Stimulated activated CD8-positive, alpha-beta memory T cell treated with anti-CD3 and anti-CD28 coated beads, Interleukin-2, amount 100 ng/mL, for 1 hour (primary cell): ENCODE measurements around the gene CACNB1.
A peak's percentile ranks its signal among the peaks of the same experiment; 100 is the strongest.

Experiments
- DNase-seq, 2 donors: peaks; one replicate each; pipeline ENCODE4 v3.0.0-alpha.2; 2020; ENCODE audit warnings: low read depth in 2 of 2

The CACNB1 gene

DNA sequence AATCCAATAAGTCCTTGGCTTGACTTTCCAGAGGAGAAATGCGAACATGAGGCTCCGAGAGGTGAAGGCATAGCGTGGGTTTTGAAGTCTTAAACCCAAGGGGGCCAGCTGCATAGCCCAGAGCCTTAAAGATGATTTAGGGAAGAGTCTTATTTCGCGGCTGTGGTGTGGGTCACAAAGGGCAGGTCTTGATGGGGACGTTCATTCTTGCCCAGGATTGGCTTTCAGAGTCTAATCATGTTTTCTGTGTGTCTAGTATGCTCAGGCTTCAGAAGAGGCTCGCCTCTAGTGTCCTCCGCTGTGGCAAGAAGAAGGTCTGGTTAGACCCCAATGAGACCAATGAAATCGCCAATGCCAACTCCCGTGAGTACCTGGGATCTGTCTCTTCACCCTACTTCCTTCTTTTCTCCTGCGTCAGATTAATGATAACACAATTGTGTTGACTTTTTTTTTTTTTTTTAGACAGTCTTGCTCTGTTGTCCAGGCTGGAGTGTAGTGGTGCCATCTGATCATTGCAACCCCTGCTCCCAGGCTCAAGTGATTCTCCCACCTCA is 3.6 kb upstream of the CACNB1 start:
- no peak for DNase-seq

DNA sequence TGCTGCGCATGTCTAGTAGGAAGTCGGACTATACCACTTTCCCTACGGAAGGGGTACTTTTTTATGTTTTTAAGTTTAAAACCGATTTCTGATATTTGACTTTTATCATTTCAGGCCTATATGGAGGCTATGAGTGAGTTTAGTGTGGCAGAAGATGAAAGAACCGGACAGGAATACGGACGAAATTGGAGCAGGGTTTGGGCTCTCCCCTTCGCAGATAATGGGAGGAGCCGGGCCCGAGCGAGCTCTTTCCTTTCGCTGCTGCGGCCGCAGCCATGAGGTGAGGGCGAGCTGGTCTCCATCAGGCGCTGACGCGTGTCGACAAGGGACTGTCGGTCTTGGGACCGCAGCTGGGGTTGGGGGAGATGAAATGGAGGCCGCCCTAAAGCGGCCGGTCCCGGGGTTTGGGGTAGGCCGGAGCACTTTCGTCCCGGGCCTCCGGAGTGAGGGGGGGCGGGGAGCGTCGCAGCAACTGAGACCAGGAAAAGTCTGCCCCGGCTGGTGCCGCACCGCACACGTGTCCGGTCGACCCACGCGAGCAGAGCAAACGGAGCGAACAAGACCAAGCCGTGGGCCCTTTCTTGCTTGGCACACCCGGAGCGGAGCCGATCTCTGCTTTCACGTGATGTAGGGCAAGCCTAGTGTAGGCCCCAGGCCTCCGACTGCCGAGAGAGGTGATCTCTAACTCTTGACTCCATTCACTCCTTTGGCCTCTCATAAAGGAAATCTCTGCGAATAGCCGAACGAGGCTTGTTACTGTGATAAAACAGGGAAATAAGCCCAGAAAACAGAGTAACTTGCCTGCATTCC is 2.8 kb upstream of the CACNB1 start, which contains the start of gene RPL19:
RPL19 (plus strand) TSS at position 214 of the 810 bp plus-strand sequence; CDS start at position 276, 62 bp downstream.
- peak; percentile 60 to 68 for DNase-seq

GRCh38 chr17:39199820-39200069 is 2.3 kb upstream of the CACNB1 start:
- peak; percentile 77 to 80 for DNase-seq

DNA sequence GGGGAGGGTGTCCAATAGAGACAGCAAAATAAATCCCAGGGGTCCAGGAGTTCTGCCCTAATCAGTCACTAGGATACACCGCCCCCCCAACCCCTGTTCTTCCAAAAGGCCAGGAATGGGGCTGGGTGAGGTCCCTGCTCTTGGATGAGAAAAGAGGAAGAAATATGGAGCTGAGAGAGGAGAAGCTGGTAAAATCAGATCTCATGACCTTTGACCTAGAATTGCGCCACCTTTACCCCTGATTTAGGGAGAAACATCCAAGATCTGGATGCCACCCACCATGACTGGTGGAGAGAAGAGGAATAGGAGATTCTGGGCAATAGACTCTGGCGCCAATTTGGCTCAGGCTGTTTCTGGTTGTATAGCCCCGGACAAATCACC is 707 bp upstream of the CACNB1 start:
- no peak for DNase-seq

- no peak for DNase-seq
Measured at GRCh38 chr17:39196808-39197291, 619 bp downstream of the CACNB1 start.

DNA sequence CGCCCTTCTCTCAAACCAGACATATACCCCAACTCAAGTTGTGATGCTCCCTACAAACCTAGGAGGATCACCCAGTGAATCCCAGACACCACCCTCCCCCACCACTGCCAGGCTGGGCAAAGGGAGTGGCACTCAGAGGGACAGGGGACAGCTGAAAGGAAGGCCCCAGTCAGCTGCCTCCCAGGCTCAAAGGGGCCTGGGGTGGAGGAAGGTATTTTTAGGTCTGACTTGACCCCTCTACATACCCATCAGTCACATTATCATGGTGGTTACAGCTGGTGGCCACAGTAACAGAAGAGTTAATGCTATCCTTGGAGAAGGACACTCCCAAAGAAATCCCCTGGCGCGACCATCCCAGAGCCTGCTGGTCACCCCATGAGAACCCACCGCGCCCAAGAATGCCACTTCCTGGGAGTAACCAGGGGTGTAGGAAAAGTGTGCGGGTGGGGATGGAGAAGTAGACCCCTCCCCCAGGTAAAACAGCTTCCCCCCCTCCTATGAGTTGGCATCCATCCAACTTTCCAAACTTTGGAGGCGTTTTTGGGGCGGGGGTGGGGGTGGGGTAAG is 1.1 kb downstream of the CACNB1 start:
- DNase-seq, result no peak

DNA sequence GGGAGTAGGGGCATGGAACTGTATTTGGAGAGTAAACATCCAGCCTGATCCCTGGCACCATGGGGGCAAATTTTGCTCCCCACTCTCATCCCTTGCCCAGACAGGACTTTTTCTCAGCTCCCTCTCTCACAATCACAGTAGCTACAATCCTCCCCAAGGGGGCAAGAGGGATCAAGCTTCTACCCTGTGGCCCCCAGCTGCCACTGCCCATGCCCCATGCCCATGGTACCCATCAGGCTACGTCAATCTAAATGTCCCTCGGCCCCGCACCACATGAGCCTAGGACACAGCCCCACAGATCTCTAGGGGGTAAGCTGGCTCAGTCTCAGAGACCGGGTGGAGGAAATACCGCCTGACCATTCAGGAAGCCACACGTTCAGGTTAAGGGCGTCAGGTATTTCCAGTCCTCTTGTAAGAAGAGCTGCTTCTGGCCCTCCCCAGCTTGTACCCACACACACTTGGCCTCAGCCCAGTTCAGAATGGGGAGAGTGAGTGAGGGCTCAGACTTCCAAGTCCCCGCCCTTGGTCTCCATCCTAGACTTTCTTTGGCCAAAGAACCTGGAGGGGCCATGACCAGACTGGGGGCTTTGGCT is 1.8 kb downstream of the CACNB1 start:
- DNase-seq, result no peak

GRCh38 chr17:39194985-39195524 is 2.4 kb downstream of the CACNB1 start:
- DNase-seq, result no peak

DNA sequence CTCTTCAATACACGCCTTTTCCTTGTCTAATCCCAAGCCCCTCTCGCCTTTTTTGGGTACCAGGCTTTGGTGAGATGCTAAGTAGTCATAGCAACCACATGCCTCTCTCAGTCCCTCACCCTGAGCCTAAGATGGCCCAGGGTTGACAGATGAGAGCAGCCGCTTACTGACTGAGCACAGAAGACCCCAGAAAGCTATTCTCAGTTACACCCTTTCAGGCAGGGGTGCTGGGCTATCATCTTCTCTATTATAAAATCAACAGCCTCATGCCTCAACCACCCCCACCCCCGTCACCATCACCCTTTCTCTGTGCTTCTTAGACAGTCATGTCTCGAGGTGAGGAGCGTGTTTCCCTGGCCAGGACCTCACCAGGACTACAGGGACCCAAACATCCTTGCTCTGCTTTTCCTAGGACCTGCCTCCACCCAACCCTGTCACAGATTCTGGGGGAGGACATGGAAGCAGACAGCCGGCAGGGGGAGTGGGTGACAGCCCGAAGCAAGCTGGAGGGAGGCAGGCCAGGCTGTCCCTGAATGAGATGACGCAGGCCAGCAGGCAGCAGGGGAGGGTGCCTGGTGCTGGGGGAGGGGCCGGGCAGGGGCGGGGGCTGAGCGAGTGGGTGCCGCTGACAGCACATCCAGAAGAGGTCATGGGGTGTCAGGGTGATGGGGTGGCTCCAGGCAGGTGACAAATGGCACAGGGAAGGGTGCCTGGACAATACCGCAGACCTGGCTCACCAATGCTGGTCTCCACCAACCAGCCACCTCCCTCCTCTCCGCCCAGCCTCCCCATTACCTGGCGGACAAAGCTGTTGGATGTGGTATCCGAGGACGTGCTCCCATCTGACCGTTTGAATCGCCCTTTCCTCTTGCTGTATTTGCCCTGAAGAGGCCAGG is 3.1 kb downstream of the CACNB1 start:
- no peak for DNase-seq

GRCh38 chr17:39193346-39193745 is 4.1 kb downstream of the CACNB1 start:
- DNase-seq, result no peak

GRCh38 chr17:39192901-39193300 is 4.6 kb downstream of the CACNB1 start:
- no peak for DNase-seq

DNA sequence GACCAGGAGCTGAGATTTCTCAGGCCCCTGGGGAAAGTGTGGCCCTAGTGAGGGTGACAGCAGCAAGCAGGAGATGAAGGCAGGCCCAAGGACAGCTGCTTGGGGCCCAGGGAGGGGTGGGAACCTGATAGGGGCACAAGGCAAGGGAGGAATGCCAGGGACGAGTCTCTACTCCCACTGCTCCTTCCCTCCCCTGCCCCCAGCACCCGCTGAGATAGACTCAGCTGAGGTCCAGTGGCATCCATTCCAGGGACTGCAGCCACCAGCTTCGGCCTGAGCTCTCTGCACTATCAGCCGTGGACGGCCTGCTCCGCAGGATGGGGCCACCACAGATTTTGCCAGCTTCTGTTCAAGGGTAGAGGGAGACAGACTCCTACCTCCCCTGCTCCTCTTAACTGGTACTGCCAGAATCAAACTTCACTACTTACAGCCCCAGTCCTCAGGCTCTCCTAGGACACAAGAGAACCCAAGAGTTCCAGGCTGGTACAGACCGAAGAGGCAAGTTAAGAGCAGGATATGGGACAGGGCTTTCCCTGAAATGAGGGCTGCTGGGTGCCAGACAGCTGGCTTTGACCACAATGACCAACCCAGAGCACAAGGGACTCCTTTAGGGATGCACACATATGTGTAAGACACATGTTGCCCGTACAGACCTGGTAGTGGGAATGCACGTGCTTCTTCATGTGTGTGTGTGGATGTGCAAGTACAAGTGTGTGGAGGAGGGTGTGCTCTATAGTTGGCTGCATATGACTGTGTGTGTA is 5.5 kb downstream of the CACNB1 start:
- DNase-seq, result no peak

- no peak for DNase-seq
Measured at GRCh38 chr17:39187152-39187830, 10.2 kb downstream of the CACNB1 start.

- DNase-seq, result no peak
Measured at GRCh38 chr17:39186481-39187002, 10.9 kb downstream of the CACNB1 start.

GRCh38 chr17:39183720-39184119 is 13.7 kb downstream of the CACNB1 start:
- no peak for DNase-seq

- no peak for DNase-seq
Measured at GRCh38 chr17:39183045-39183444, 14.4 kb downstream of the CACNB1 start.

DNA sequence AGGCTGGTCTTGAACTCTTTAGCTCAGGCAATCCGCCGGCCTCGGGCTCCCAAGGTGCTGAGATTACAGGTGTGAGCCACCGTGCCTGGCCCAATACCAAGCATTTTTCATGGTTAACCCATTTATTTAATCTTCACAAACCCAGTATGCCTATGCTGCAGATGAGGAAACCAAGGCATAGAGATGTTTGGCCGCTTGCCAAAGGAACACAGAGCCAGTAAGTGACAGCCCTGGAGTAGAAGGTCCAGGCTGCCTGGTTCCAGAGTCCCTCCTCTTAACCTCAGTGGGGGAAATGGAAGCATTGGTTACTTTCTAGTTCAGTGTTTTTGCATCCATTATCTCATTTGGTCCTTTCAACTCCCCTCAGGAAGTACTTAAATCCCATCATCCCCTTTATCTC is 16.2 kb downstream of the CACNB1 start:
- no peak for DNase-seq

GRCh38 chr17:39178536-39178935 is 18.9 kb downstream of the CACNB1 start:
- DNase-seq, result no peak

GRCh38 chr17:39177256-39177655 is 20.2 kb downstream of the CACNB1 start:
- no peak for DNase-seq

DNA sequence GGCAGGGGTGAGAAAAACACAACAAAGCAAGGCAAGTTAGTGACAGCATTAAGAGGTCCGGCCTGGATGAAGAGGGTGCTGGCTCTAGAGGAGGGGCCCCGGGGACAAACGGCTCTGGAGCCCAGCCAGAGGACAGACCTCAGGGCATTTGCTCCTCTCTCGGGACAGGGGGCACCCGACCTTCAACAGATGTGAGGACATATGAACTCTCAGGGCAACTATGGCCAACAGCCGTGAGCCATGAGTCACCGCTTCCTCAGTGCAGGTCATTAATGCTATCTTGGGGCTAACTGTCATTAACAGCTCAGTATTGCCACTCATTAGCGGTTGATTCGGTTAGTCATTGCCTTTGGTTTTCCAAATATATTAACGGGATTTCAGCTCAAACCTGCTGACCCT is 21.8 kb downstream of the CACNB1 start:
- DNase-seq, result no peak
